NB4 (cell line): ENCODE data around the gene FOXP1.

Experiments
- DNase-seq: peaks from one replicate; pipeline ENCODE4 v3.0.0; 2010; ENCODE audit warnings: low read depth
- H3K4me3 ChIP-seq: one replicate; pipeline ENCODE4 v1.5.1; 2011; ENCODE audit warnings: mild to moderate bottlenecking, low read depth, low read length, moderate library complexity
- CTCF ChIP-seq: IDR thresholded peaks from one replicate; pipeline ENCODE4 v1.5.1; 2012; ENCODE audit warnings: low read depth, low read length
- MYC ChIP-seq: IDR thresholded peaks from 2 replicates; pipeline ENCODE4 v1.6.1; 2011; ENCODE audit warnings: low read depth, low read length
- POLR2A ChIP-seq: IDR thresholded peaks from 2 replicates; pipeline ENCODE4 v1.6.1; 2011; ENCODE audit warnings: mild to moderate bottlenecking; ENCODE audit not compliant: insufficient read length; ENCODE audit errors: extremely low read depth
- TF ChIP-seq, protein P1 (sequence below): IDR thresholded peaks from 2 replicates; pipeline ENCODE4 v1.6.1; 2011; ENCODE audit warnings: low read depth, low read length

Gene FOXP1

DNA sequence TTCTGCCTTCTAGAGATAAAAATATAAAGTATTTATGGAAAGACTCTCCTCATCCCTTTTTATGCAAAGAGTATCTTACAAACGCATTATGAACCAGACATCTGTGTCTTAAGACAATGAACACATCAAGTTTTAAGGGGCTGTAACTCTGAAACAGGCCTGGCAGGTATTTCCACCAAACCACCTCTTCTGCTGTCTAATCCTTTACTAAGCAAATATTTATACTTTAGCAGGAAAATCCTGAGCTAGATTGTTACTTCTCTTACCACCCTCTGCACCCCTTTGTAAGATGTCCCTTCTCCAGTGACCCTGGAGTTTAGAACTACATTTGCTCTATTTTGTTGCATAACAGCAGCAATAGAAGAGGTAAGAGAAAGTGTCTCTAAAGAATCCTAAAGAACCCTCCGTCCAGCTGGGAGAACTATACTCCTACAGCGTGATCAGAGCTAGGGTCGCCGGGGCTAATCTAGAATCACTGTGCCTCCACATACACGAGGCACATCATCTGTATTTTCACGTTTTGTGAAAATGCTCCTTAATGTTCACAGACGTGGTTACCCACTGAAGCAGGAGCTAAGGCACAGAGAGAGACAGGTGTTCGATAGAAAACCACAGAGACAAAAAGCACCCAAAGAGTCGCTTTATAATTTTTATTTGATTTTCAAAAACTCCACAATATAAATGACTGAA, 129.6 kb downstream of the FOXP1 start:
- H3K4me3 ChIP-seq: no peak overlapping the region
- TF ChIP-seq POLR2A: no peak
- TF ChIP-seq, protein P1, sequence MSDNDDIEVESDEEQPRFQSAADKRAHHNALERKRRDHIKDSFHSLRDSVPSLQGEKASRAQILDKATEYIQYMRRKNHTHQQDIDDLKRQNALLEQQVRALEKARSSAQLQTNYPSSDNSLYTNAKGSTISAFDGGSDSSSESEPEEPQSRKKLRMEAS: no peak
- no peak for TF ChIP-seq CTCF
- no peak for TF ChIP-seq MYC
- DNase-seq: no peak

GRCh38 chr3:71453319-71453718, 130.2 kb downstream of the FOXP1 start:
- no peak overlapping the region for H3K4me3 ChIP-seq
- TF ChIP-seq CTCF (no peak), MYC (no peak), POLR2A (no peak)
- TF ChIP-seq, protein P1: no peak
- no peak for DNase-seq

DNA sequence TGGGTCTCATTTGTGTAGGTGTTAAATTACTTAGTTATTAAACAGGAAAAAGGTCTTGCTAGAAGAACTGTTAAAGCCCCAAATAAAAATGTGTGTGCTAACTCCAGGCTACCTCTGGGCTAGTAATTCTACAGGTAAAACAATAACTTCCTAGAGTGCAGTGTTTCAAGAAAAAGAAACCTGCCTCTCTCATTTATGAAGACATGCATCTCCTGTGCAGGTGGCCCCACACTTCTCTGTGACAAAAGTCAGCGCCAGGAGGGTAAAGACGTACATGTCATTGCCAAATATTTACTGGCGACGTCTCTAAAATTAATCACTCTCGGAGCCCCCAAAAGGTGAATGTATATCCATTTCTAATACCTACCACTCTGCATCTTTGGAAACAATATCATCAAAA, 131.7 kb downstream of the FOXP1 start:
- no peak for DNase-seq
- no peak overlapping the region for H3K4me3 ChIP-seq
- TF ChIP-seq CTCF (no peak), MYC (no peak), POLR2A (no peak)

DNA sequence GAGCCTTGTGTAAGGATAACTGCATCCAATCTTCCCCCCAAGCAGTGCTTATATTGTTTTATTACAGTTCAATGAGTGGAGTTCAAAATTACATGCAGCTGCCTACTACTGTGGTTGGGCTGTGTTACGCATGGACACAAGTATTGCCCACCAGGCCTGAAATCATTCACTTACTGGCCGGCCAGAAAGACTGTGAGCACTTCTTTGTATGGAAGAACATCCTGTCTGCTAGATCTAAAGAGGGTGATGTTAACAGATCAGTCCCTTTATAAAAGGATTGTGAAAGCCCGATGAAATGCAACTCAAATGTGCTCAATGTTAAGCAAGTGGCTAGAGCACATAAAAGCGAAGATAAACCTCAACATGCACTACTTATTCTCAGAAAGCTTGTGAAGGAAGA, 132.5 kb downstream of the FOXP1 start:
- TF ChIP-seq POLR2A (no peak), MYC (no peak)
- TF ChIP-seq, protein P1: 0 out of 2 replicates have a peak, but pooled peaks have one; percentile 8
- H3K4me3 ChIP-seq: no peak overlapping the region
- peak; percentile 56 for DNase-seq

- TF ChIP-seq CTCF (no peak), POLR2A (no peak), MYC (no peak)
- TF ChIP-seq, protein P1: no peak
Observed at GRCh38 chr3:71450162-71450561, 133.4 kb downstream of the FOXP1 start.

DNA sequence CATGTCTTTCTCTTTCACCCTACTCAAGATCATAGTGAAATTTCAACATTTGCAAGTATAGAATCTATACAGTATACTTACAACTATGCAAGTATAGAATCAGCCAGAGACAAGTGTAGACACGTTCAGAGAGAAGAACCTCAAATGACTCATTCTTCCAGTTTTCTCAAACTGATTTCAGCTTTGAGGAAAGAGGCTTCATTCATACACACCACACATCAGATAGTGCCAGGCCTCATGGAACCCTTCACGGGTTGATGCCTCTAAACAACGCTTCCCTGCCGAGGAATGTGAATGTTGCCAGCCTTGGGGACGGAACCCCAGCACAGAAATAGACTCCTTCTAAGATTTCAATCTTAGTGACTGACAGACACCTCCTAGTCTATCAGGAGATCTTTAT, 135.7 kb downstream of the FOXP1 start:
- TF ChIP-seq MYC (no peak), CTCF (no peak), POLR2A (no peak)
- TF ChIP-seq, protein P1: no peak
- no peak overlapping the region for H3K4me3 ChIP-seq
- DNase-seq: peak; percentile 64

More at GRCh38 chr3:71450162-71450561, 133.4 kb downstream of the FOXP1 start:
- DNase-seq: no peak
- H3K4me3 ChIP-seq: no peak overlapping the region
